Thyroid gland (tissue), 4 donors: ENCODE measurements around the gene IER3.

ENCODE experiments used
- POLR2A ChIP-seq, 2 donors: fragments of 450-650 bp; IDR thresholded peaks; one replicate each; pipeline ENCODE4 v1.6.1; 2017; ENCODE audit warnings: antibody characterized with exemption in 2 of 2, mild to moderate bottlenecking in 2 of 2, moderate library complexity in 1 of 2
- TF ChIP-seq, protein P1 (sequence below), 6 experiments: fragments of 200-600 bp in 3 of 6; fragments of 450-650 bp in 3 of 6; sonication (generic) in 3 of 6; IDR thresholded peaks; one replicate each; pipeline ENCODE4 v1.5.1; 2016 to 2019; ENCODE audit warnings: antibody characterized with exemption in 6 of 6, mild to moderate bottlenecking in 2 of 6, inconsistent platforms in 1 of 6, moderate library complexity in 1 of 6

DNA sequence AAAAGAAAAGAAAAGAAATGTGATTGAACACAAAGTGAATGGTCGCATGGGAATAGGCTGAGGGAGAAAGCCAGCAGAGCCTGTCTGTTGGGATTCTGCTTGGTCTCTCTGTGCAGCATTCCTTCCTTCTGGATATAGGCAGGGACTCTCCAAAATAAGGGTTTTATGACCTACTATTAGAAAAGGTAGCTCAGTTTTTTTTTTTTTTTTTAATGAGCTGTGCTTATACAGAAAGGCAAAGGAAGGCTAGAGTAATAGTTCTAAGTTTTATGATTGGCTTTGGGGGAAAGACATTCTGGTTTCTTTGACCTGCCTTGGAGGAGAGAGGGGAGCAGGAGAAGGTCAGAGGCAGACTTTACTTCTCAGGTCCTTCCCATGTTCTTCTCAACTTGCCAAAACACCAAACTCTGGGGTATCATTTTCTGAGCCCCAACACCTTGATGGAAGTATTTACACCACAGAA is 18.8 kb upstream of the IER3 start:
- TF ChIP-seq, protein P1, sequence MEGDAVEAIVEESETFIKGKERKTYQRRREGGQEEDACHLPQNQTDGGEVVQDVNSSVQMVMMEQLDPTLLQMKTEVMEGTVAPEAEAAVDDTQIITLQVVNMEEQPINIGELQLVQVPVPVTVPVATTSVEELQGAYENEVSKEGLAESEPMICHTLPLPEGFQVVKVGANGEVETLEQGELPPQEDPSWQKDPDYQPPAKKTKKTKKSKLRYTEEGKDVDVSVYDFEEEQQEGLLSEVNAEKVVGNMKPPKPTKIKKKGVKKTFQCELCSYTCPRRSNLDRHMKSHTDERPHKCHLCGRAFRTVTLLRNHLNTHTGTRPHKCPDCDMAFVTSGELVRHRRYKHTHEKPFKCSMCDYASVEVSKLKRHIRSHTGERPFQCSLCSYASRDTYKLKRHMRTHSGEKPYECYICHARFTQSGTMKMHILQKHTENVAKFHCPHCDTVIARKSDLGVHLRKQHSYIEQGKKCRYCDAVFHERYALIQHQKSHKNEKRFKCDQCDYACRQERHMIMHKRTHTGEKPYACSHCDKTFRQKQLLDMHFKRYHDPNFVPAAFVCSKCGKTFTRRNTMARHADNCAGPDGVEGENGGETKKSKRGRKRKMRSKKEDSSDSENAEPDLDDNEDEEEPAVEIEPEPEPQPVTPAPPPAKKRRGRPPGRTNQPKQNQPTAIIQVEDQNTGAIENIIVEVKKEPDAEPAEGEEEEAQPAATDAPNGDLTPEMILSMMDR (IDR thresholded peaks at IDR 0.05), result no peak
- TF ChIP-seq POLR2A (IDR thresholded peaks at IDR 0.05), result no peak
